Measurements from ENCODE around the gene NACC2.

NACC2 gene

GRCh38 chr9:136058801-136059302 is 36.2 kb downstream of the NACC2 start:
- no peaks in the 10 kb centered on the region for H4K20me1 ChIP-seq (ENCODE audit: insufficient read depth, low read length, poor library complexity, severe bottlenecking)
- TF ChIP-seq EZH2phosphoT487 (IDR thresholded peaks at IDR 0.05; ENCODE audit: borderline replicate concordance) = no peak
- TF ChIP-seq, protein P1, sequence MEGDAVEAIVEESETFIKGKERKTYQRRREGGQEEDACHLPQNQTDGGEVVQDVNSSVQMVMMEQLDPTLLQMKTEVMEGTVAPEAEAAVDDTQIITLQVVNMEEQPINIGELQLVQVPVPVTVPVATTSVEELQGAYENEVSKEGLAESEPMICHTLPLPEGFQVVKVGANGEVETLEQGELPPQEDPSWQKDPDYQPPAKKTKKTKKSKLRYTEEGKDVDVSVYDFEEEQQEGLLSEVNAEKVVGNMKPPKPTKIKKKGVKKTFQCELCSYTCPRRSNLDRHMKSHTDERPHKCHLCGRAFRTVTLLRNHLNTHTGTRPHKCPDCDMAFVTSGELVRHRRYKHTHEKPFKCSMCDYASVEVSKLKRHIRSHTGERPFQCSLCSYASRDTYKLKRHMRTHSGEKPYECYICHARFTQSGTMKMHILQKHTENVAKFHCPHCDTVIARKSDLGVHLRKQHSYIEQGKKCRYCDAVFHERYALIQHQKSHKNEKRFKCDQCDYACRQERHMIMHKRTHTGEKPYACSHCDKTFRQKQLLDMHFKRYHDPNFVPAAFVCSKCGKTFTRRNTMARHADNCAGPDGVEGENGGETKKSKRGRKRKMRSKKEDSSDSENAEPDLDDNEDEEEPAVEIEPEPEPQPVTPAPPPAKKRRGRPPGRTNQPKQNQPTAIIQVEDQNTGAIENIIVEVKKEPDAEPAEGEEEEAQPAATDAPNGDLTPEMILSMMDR (conservative IDR thresholded peaks at IDR 0.05; ENCODE audit: low read length) = no peak
- H3K27me3 ChIP-seq (ENCODE audit: insufficient read depth, low read length, poor library complexity, severe bottlenecking) = no peaks in the 10 kb centered on the region
- no peaks in the 10 kb centered on the region for H3K9me3 ChIP-seq (ENCODE audit: insufficient read depth, low read depth, low read length)
- no peak overlapping the region for H3K4me2 ChIP-seq (ENCODE audit: low read depth, low read length, poor library complexity, severe bottlenecking)
- no peaks in the 10 kb centered on the region for H3K79me2 ChIP-seq (ENCODE audit: insufficient read depth, low read length)
- H3K4me3 ChIP-seq (ENCODE audit: low read length, poor library complexity, severe bottlenecking) = no peak overlapping the region
- H3K4me1 ChIP-seq (ENCODE audit: insufficient read depth, low read length, poor library complexity, severe bottlenecking) = no peaks in the 10 kb centered on the region
- no peaks in the 10 kb centered on the region for H3K9me2 ChIP-seq (replicated peaks; ENCODE audit: low read depth, low read length)
- H3K36me3 ChIP-seq (ENCODE audit: insufficient read depth, low read length) = no peaks in the 10 kb centered on the region
- H2AFZ ChIP-seq (ENCODE audit: low read length) = no peak overlapping the region
- H3F3A ChIP-seq (ENCODE audit: low read depth) = no peaks in the 10 kb centered on the region
- H3K9ac ChIP-seq (ENCODE audit: low read depth, low read length, poor library complexity, severe bottlenecking) = no peak overlapping the region

DNA sequence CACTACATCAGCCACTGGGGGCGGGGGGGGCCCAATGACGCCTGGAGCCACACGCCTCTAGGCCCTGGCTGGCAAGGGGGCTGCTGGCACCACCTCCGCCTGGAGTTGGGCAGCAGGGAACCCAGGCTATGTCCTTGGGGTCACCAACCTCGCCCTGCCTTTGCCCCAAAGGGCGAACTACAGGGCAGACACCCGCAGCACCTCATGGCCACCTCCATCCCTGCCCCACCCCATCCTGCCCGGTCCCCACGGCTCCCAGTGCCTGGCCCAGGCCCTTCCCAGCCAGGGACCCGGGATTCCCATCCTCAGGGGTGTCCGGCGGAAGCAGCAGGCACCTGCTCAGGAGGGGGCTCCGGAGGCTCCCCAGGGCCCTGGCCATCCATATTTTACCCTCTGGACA is 37.0 kb downstream of the NACC2 start:
- Histone ChIP-seq H4K20me1 (ENCODE audit: insufficient read depth, low read length, poor library complexity, severe bottlenecking) (no peaks in the 10 kb centered on the region), H3K4me3 (ENCODE audit: low read length, poor library complexity, severe bottlenecking) (no peak overlapping the region), H2AFZ (ENCODE audit: low read length) (no peak overlapping the region), H3K9ac (ENCODE audit: low read depth, low read length, poor library complexity, severe bottlenecking) (no peak overlapping the region), H3K9me2 (replicated peaks; ENCODE audit: low read depth, low read length) (no peaks in the 10 kb centered on the region), H3K36me3 (ENCODE audit: insufficient read depth, low read length) (no peaks in the 10 kb centered on the region), H3K27me3 (ENCODE audit: insufficient read depth, low read length, poor library complexity, severe bottlenecking) (no peaks in the 10 kb centered on the region), H3K9me3 (ENCODE audit: insufficient read depth, low read depth, low read length) (no peaks in the 10 kb centered on the region), H3K4me1 (ENCODE audit: insufficient read depth, low read length, poor library complexity, severe bottlenecking) (no peaks in the 10 kb centered on the region), H3K79me2 (ENCODE audit: insufficient read depth, low read length) (no peaks in the 10 kb centered on the region), H3F3A (ENCODE audit: low read depth) (no peaks in the 10 kb centered on the region), H3K4me2 (ENCODE audit: low read depth, low read length, poor library complexity, severe bottlenecking) (no peak overlapping the region)
- TF ChIP-seq EZH2phosphoT487 (IDR thresholded peaks at IDR 0.05; ENCODE audit: borderline replicate concordance) = no peak

DNA sequence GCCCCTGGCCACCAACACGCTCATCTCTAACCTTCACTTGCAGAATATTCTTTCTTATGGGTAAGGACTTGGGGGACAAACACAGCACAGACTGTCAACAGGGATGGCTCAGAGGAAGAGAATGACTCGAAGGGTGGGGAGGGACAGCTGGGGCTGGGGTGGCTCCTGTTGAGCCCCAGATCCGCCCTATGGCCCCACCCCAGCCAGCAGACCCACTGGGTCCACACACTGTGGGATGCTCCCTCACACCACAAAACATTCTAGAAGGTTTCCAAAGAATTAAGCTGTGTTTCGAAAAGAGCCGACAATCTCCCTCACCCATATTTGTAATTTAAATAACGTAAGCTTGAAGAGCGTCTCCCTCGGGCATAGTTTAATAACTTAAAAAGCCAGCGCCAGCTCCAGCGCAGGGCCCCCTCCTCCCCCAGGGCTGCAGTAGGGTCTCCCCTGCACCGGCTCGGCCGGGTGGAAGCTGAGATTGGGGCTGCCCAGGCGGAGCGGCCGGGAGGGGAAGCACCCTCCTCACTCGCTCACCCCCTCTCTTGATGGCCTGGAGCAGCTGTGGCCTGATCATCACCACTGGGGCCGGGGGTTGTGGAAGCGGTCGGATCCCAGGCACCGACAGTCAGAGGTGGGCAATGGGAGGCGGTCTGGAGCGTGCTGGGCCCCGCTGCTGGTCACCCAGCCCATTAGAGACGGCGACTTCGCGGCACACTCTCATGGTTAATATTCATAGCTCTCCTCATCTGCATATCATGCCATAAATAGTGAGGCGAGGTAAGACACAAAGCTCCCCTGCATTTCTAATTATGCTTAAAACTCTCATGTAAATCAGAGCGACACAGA is 37.6 kb downstream of the NACC2 start:
- Histone ChIP-seq H3K79me2 (ENCODE audit: insufficient read depth, low read length) (no peaks in the 10 kb centered on the region), H3K27me3 (ENCODE audit: insufficient read depth, low read length, poor library complexity, severe bottlenecking) (no peaks in the 10 kb centered on the region), H3F3A (ENCODE audit: low read depth) (no peaks in the 10 kb centered on the region), H3K9ac (ENCODE audit: low read depth, low read length, poor library complexity, severe bottlenecking) (no peak overlapping the region), H3K4me1 (ENCODE audit: insufficient read depth, low read length, poor library complexity, severe bottlenecking) (no peaks in the 10 kb centered on the region), H3K4me3 (ENCODE audit: low read length, poor library complexity, severe bottlenecking) (no peak overlapping the region), H2AFZ (ENCODE audit: low read length) (no peak overlapping the region), H4K20me1 (ENCODE audit: insufficient read depth, low read length, poor library complexity, severe bottlenecking) (no peaks in the 10 kb centered on the region), H3K9me3 (ENCODE audit: insufficient read depth, low read depth, low read length) (no peaks in the 10 kb centered on the region), H3K4me2 (ENCODE audit: low read depth, low read length, poor library complexity, severe bottlenecking) (no peak overlapping the region), H3K36me3 (ENCODE audit: insufficient read depth, low read length) (no peaks in the 10 kb centered on the region), H3K9me2 (replicated peaks; ENCODE audit: low read depth, low read length) (no peaks in the 10 kb centered on the region)
- TF ChIP-seq, protein P1 (conservative IDR thresholded peaks at IDR 0.05; ENCODE audit: low read length) = no peak
- TF ChIP-seq EZH2phosphoT487 (IDR thresholded peaks at IDR 0.05; ENCODE audit: borderline replicate concordance) = no peak
